Colonic mucosa (tissue), 4 donors: ENCODE measurements around the gene CCDC81. TPM values are rescaled to one million over a fixed set of nuclear protein-coding genes. Genes with fewer than 3 reads are reported as not detected.

Source experiments
- DNase-seq: peaks from one replicate; pipeline ENCODE4 v3.0.0-alpha.2; 2020
- H3K27ac ChIP-seq: fragments of 200-600 bp; one replicate; pipeline ENCODE4 v1.8.0; 2021
- H3K27me3 ChIP-seq: fragments of 200-600 bp; one replicate; pipeline ENCODE4 v1.8.0; 2021
- H3K36me3 ChIP-seq: fragments of 200-600 bp; one replicate; pipeline ENCODE4 v1.8.0; 2021
- H3K4me1 ChIP-seq: fragments of 200-600 bp; one replicate; pipeline ENCODE4 v1.8.0; 2021; ENCODE audit warnings: mild to moderate bottlenecking
- H3K4me3 ChIP-seq: fragments of 200-600 bp; one replicate; pipeline ENCODE4 v1.8.0; 2021
- H3K9ac ChIP-seq, 2 donors: one replicate each; pipeline ENCODE4 v1.7.0; 2013; ENCODE audit warnings: control low read depth in 2 of 2, low read depth in 2 of 2, low read length in 2 of 2
- H3K9me3 ChIP-seq: fragments of 200-600 bp; one replicate; pipeline ENCODE4 v1.8.0; 2021
- CTCF ChIP-seq: fragments of 200-600 bp; IDR thresholded peaks from one replicate; pipeline ENCODE4 v1.8.0; 2022; ENCODE audit warnings: antibody characterized with exemption, mild to moderate bottlenecking
- intact Hi-C: fragments of 100-400 bp; cut with DNase I; formaldehyde crosslinking; loops from one replicate; pipeline ENCODE4 v1.14.1; 2022
- total RNA-seq, 2 donors: library from RNA; stranded (reverse); fragmentation: NEBNext Ultra II Directional in 1 of 2; extraction: Animal tissue kit (Norgen Biotek cat#: 25700) in 1 of 2; gene quantifications; one replicate each; pipeline ENCODE4 v1.2.1, GENCODE V29; 2021
- donor health status: healthy.
- donor health status: DM: no; HTN: no; CAD: no.
- donor health status: DM: no; HTN: no; CAD: no.

CCDC81 gene
- total RNA-seq, 2 donors from 2014 or later, result 0.32 to 0.53 TPM

- Histone ChIP-seq H3K27me3 (no peaks in the 10 kb centered on the region), H3K4me1 (no peaks in the 10 kb centered on the region), H3K9me3 (no peaks in the 10 kb centered on the region), H3K27ac (no peak overlapping the region), H3K4me3 (no peak overlapping the region), H3K9ac (no peak overlapping the region), H3K36me3 (no peaks in the 10 kb centered on the region)
- intact Hi-C loops, result no loop called here
- DNase-seq, result no peak
- no peak for TF ChIP-seq CTCF
These were observed 618 bp upstream of the CCDC81 start for GRCh38 chr11:86374069-86374468.

- DNase-seq, result no peak
- no peak overlapping the region for H3K4me3 ChIP-seq
- H3K27ac ChIP-seq, result no peak overlapping the region
- H3K36me3 ChIP-seq, result no peaks in the 10 kb centered on the region
- intact Hi-C loops, result no loop called here
- no peaks in the 10 kb centered on the region for H3K4me1 ChIP-seq
- H3K9me3 ChIP-seq, result no peaks in the 10 kb centered on the region
- H3K9ac ChIP-seq, result no peak overlapping the region
- no peak for TF ChIP-seq CTCF
- H3K27me3 ChIP-seq, result no peaks in the 10 kb centered on the region
These were observed 3.3 kb downstream of the CCDC81 start for GRCh38 chr11:86377972-86378371.

- H3K27ac ChIP-seq, result no peak overlapping the region
- no peak overlapping the region for H3K9ac ChIP-seq
- no peaks in the 10 kb centered on the region for H3K9me3 ChIP-seq
- DNase-seq, result no peak
- H3K4me3 ChIP-seq, result no peak overlapping the region
- no peak for TF ChIP-seq CTCF
- H3K27me3 ChIP-seq, result no peaks in the 10 kb centered on the region
- intact Hi-C loops, result no loop called here
- H3K4me1 ChIP-seq, result no peaks in the 10 kb centered on the region
- no peaks in the 10 kb centered on the region for H3K36me3 ChIP-seq
These were observed 5.8 kb downstream of the CCDC81 start for GRCh38 chr11:86380295-86381059.

- intact Hi-C loops, result no loop called here
These were observed 8.6 kb downstream of the CCDC81 start for GRCh38 chr11:86383041-86383955.

More at GRCh38 chr11:86383041-86383955, 8.6 kb downstream of the CCDC81 start:
- H3K4me3 ChIP-seq, result no peak overlapping the region
- H3K27me3 ChIP-seq, result no peaks in the 10 kb centered on the region
- no peaks in the 10 kb centered on the region for H3K9me3 ChIP-seq
- no peaks in the 10 kb centered on the region for H3K36me3 ChIP-seq
- H3K4me1 ChIP-seq, result no peaks in the 10 kb centered on the region
- no peak for DNase-seq
- no peak for TF ChIP-seq CTCF
- H3K9ac ChIP-seq, result no peak overlapping the region
- H3K27ac ChIP-seq, result no peak overlapping the region
